HepG2 (cell line): ENCODE results near the gene SPPL3. TPM values are rescaled to one million over a fixed set of nuclear protein-coding genes. Genes with fewer than 3 reads are reported as not detected.

Experiments used
- ATF6 ChIP-seq: sonication (generic); formaldehyde crosslinking; conservative IDR thresholded peaks from 2 replicates; pipeline ENCODE4 v1.4.0; 2020; ENCODE audit warnings: missing genetic modification reagents
- CERS6 ChIP-seq: sonication (generic); formaldehyde crosslinking; IDR thresholded peaks from 2 replicates; pipeline ENCODE4 v1.5.0; 2020; ENCODE audit warnings: missing genetic modification reagents
- ELK4 ChIP-seq: sonication (generic); formaldehyde crosslinking; IDR thresholded peaks from 2 replicates; pipeline ENCODE4 v1.9.0; 2021; ENCODE audit warnings: missing genetic modification reagents, borderline replicate concordance
- HIC2 ChIP-seq: sonication (generic); formaldehyde crosslinking; IDR thresholded peaks from 2 replicates; pipeline ENCODE4 v1.9.0; 2022; ENCODE audit warnings: low read depth, missing genetic modification reagents
- KDM3A ChIP-seq: IDR thresholded peaks from 2 replicates; pipeline ENCODE4 v1.6.1; 2018; ENCODE audit warnings: low read depth, missing compliant biosample characterization
- NR3C1 ChIP-seq: sonication (generic); formaldehyde crosslinking; IDR thresholded peaks from 2 replicates; pipeline ENCODE4 v1.4.0; 2020; ENCODE audit warnings: missing genetic modification reagents
- PLRG1 ChIP-seq: fragments of 450-650 bp; conservative IDR thresholded peaks from 2 replicates; pipeline ENCODE4 v1.6.1; 2016
- POLR2AphosphoS2 ChIP-seq: IDR thresholded peaks from 2 replicates; pipeline ENCODE4 v1.6.1; 2011; ENCODE audit warnings: low read depth, low read length, improper control_type of control experiment
- PPARG ChIP-seq: conservative IDR thresholded peaks from 2 replicates; pipeline ENCODE4 v1.6.1; 2016; ENCODE audit warnings: missing biosample characterization, missing genetic modification reagents
- SMYD3 ChIP-seq: sonication (generic); formaldehyde crosslinking; IDR thresholded peaks from 2 replicates; pipeline ENCODE4 v1.8.1; 2023; ENCODE audit warnings: mild to moderate bottlenecking, missing genetic modification reagents
- TCF12 ChIP-seq, 2 experiments: fragments of 450-650 bp in 1 of 2; sonication (generic) in 1 of 2; formaldehyde crosslinking in 1 of 2; IDR thresholded peaks; 2 replicates each; pipeline versions ENCODE4 v1.6.1 to v1.8.0; 2017 to 2022; ENCODE audit warnings: antibody characterized with exemption in 1 of 2, mild to moderate bottlenecking in 1 of 2, missing genetic modification reagents in 1 of 2, moderate library complexity in 1 of 2
- ZNF329 ChIP-seq: sonication (generic); formaldehyde crosslinking; IDR thresholded peaks from 2 replicates; pipeline ENCODE4 v1.9.0; 2021; ENCODE audit warnings: low read depth, mild to moderate bottlenecking, missing genetic modification reagents
- ZNF446 ChIP-seq: sonication (generic); formaldehyde crosslinking; IDR thresholded peaks from 2 replicates; pipeline ENCODE4 v1.5.0; 2020; ENCODE audit warnings: mild to moderate bottlenecking, missing genetic modification reagents
- ZNF687 ChIP-seq: sonication (generic); formaldehyde crosslinking; IDR thresholded peaks from 2 replicates; pipeline ENCODE4 v1.5.1; 2020; ENCODE audit warnings: mild to moderate bottlenecking, missing genetic modification reagents, moderate library complexity
- ZNF710 ChIP-seq: sonication (generic); formaldehyde crosslinking; IDR thresholded peaks from 2 replicates; pipeline ENCODE4 v1.5.0; 2020; ENCODE audit warnings: mild to moderate bottlenecking, missing genetic modification reagents, borderline replicate concordance
- polyA plus RNA-seq, 8 experiments: library from polyadenylated mRNA; depleted of rRNA in 3 of 8; stranded (reverse) in 7 of 8; unstranded in 1 of 8; fragments of >200 nt; fragmentation: Illumina TruSeq in 4 of 8; extraction: Trizol in 4 of 8; gene quantifications; 2 replicates each; pipeline versions ENCODE4 v1.2.1 to v1.2.3, GENCODE V29; 2011 to 2016; ENCODE audit warnings: low read depth in 4 of 8, missing spikeins in 1 of 8, mixed read lengths in 1 of 8; ENCODE audit not compliant: insufficient read depth in 1 of 8
- total RNA-seq, 5 experiments: library from RNA; depleted of rRNA; stranded (reverse); fragments of >200 nt; fragmentation: Illumina TruSeq; extraction: Trizol; gene quantifications; 2 replicates each; pipeline ENCODE4 v1.2.3, GENCODE V29; 2016; ENCODE audit warnings: low read depth in 1 of 5

The SPPL3 gene
- total and polyA plus RNA-seq, 2 of the 13 experiments (the other 11 are each of a cell fraction or from before 2014, with no cell fraction given), result 8.9 to 9.1 TPM

GRCh38 chr12:120725659-120726509, 178.3 kb downstream of the SPPL3 start, which contains the start of gene ACADS (continued):
- TF ChIP-seq TCF12 (IDR thresholded peaks at IDR 0.05) (no peak), TCF12 (CRISPR knock-in tag; IDR thresholded peaks at IDR 0.05) (0 out of 2 replicates have a peak, but pooled peaks have one; percentile 61), CERS6 (CRISPR knock-in tag) (no peak), PPARG (CRISPR knock-in tag) (peak; percentile 97), KDM3A (CRISPR knock-in tag) (no peak), ZNF710 (0 out of 2 replicates have a peak, but pooled peaks have one; percentile 11), NR3C1 (no peak), HIC2 (CRISPR knock-in tag) (no peak), SMYD3 (CRISPR knock-in tag) (no peak), POLR2AphosphoS2 (no peak), ATF6 (no peak), ZNF446 (CRISPR knock-in tag) (no peak), ZNF329 (CRISPR knock-in tag) (no peak), ZNF687 (CRISPR knock-in tag) (peak; percentile 94), ELK4 (no peak), PLRG1 (no peak)
